WTC11 (cell line): ENCODE measurements around the gene SH3PXD2A.

Experiments
- CREB1 ChIP-seq: sonication (generic); formaldehyde crosslinking; IDR thresholded peaks from 2 replicates; pipeline ENCODE4 v1.8.0; 2023; ENCODE audit warnings: mild to moderate bottlenecking, missing genetic modification reagents
- CREM ChIP-seq: sonication (generic); formaldehyde crosslinking; IDR thresholded peaks from 2 replicates; pipeline ENCODE4 v1.8.1; 2022; ENCODE audit warnings: mild to moderate bottlenecking, missing genetic modification reagents, moderate library complexity
- ETV6 ChIP-seq: sonication (generic); formaldehyde crosslinking; IDR thresholded peaks from 2 replicates; pipeline ENCODE4 v1.8.1; 2022; ENCODE audit warnings: mild to moderate bottlenecking, missing genetic modification reagents
- KAT7 ChIP-seq: sonication (generic); formaldehyde crosslinking; IDR thresholded peaks from 2 replicates; pipeline ENCODE4 v1.8.1; 2023; ENCODE audit warnings: missing genetic modification reagents, mild to moderate bottlenecking, borderline replicate concordance
- SP1 ChIP-seq: sonication (generic); formaldehyde crosslinking; conservative IDR thresholded peaks from 2 replicates; pipeline ENCODE4 v1.8.1; 2022; ENCODE audit warnings: missing genetic modification reagents
- ZNF317 ChIP-seq: sonication (generic); formaldehyde crosslinking; IDR thresholded peaks from 2 replicates; pipeline ENCODE4 v1.8.1; 2023; ENCODE audit warnings: low read depth, mild to moderate bottlenecking, moderate library complexity, missing genetic modification reagents, borderline replicate concordance
- ZSCAN18 ChIP-seq: fragments of 250-450 bp; sonication (Bioruptor Pico); IDR thresholded peaks from 2 replicates; pipeline ENCODE4 v2.1.2; 2022; ENCODE audit warnings: mild to moderate bottlenecking, moderate library complexity
- TF ChIP-seq, protein P1 (sequence below): sonication (generic); formaldehyde crosslinking; IDR thresholded peaks from 2 replicates; pipeline ENCODE4 v1.8.0; 2022; ENCODE audit warnings: missing genetic modification reagents
- TF ChIP-seq, protein P2 (sequence below): fragments of 200-600 bp; IDR thresholded peaks from 2 replicates; pipeline ENCODE4 v1.8.0; 2022; ENCODE audit warnings: antibody characterized with exemption
- TF ChIP-seq, protein P3 (sequence below): sonication (generic); formaldehyde crosslinking; IDR thresholded peaks from 2 replicates; pipeline ENCODE4 v1.8.1; 2022; ENCODE audit warnings: low read depth, mild to moderate bottlenecking, moderate library complexity, missing genetic modification reagents, borderline replicate concordance
- TF ChIP-seq, protein P4 (sequence below): sonication (generic); formaldehyde crosslinking; IDR thresholded peaks from 2 replicates; pipeline ENCODE4 v1.8.1; 2023; ENCODE audit warnings: mild to moderate bottlenecking, missing genetic modification reagents

DNA sequence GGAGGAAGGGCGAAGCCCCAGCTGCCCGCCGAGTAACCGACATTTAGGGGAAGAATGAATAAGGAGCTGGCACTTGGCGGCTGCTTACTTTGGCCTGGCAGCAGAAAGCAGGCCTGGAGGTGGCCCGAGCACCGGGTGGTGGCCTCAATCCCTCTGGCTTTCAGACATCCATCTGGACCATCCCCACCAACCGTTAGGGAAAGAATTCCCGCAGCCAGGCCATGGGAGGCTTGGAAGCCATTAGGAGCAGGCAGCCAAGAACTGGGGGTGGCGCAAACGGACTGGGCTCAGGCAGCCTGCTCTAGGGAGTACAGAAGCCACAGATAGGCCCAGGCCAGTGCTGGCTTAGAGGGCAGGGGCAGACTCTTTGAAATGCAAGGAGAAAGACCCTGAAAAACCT lies 229.2 kb downstream of the SH3PXD2A start:
- TF ChIP-seq, protein P1, sequence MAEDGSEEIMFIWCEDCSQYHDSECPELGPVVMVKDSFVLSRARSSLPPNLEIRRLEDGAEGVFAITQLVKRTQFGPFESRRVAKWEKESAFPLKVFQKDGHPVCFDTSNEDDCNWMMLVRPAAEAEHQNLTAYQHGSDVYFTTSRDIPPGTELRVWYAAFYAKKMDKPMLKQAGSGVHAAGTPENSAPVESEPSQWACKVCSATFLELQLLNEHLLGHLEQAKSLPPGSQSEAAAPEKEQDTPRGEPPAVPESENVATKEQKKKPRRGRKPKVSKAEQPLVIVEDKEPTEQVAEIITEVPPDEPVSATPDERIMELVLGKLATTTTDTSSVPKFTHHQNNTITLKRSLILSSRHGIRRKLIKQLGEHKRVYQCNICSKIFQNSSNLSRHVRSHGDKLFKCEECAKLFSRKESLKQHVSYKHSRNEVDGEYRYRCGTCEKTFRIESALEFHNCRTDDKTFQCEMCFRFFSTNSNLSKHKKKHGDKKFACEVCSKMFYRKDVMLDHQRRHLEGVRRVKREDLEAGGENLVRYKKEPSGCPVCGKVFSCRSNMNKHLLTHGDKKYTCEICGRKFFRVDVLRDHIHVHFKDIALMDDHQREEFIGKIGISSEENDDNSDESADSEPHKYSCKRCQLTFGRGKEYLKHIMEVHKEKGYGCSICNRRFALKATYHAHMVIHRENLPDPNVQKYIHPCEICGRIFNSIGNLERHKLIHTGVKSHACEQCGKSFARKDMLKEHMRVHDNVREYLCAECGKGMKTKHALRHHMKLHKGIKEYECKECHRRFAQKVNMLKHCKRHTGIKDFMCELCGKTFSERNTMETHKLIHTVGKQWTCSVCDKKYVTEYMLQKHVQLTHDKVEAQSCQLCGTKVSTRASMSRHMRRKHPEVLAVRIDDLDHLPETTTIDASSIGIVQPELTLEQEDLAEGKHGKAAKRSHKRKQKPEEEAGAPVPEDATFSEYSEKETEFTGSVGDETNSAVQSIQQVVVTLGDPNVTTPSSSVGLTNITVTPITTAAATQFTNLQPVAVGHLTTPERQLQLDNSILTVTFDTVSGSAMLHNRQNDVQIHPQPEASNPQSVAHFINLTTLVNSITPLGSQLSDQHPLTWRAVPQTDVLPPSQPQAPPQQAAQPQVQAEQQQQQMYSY (CRISPR knock-in tag): no peak
- no peak for TF ChIP-seq KAT7 (CRISPR knock-in tag)
- no peak for TF ChIP-seq ZNF317 (CRISPR knock-in tag)
- TF ChIP-seq, protein P2, sequence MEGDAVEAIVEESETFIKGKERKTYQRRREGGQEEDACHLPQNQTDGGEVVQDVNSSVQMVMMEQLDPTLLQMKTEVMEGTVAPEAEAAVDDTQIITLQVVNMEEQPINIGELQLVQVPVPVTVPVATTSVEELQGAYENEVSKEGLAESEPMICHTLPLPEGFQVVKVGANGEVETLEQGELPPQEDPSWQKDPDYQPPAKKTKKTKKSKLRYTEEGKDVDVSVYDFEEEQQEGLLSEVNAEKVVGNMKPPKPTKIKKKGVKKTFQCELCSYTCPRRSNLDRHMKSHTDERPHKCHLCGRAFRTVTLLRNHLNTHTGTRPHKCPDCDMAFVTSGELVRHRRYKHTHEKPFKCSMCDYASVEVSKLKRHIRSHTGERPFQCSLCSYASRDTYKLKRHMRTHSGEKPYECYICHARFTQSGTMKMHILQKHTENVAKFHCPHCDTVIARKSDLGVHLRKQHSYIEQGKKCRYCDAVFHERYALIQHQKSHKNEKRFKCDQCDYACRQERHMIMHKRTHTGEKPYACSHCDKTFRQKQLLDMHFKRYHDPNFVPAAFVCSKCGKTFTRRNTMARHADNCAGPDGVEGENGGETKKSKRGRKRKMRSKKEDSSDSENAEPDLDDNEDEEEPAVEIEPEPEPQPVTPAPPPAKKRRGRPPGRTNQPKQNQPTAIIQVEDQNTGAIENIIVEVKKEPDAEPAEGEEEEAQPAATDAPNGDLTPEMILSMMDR: no peak
- no peak for TF ChIP-seq ZSCAN18 (CRISPR knock-in tag)
- no peak for TF ChIP-seq ETV6 (CRISPR knock-in tag)
- no peak for TF ChIP-seq SP1 (CRISPR knock-in tag)
- TF ChIP-seq CREB1: no peak
- TF ChIP-seq, protein P3, sequence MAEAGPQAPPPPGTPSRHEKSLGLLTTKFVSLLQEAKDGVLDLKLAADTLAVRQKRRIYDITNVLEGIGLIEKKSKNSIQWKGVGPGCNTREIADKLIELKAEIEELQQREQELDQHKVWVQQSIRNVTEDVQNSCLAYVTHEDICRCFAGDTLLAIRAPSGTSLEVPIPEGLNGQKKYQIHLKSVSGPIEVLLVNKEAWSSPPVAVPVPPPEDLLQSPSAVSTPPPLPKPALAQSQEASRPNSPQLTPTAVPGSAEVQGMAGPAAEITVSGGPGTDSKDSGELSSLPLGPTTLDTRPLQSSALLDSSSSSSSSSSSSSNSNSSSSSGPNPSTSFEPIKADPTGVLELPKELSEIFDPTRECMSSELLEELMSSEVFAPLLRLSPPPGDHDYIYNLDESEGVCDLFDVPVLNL (CRISPR knock-in tag): no peak
- TF ChIP-seq CREM (CRISPR knock-in tag): no peak
- TF ChIP-seq, protein P4, sequence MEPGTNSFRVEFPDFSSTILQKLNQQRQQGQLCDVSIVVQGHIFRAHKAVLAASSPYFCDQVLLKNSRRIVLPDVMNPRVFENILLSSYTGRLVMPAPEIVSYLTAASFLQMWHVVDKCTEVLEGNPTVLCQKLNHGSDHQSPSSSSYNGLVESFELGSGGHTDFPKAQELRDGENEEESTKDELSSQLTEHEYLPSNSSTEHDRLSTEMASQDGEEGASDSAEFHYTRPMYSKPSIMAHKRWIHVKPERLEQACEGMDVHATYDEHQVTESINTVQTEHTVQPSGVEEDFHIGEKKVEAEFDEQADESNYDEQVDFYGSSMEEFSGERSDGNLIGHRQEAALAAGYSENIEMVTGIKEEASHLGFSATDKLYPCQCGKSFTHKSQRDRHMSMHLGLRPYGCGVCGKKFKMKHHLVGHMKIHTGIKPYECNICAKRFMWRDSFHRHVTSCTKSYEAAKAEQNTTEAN: no peak
